Gastroesophageal sphincter (tissue), 3 donors: Measurements from ENCODE around the gene C3orf20.

ENCODE experiments used
- CTCF ChIP-seq, 4 experiments: fragments of 200-600 bp in 2 of 4; fragments of 450-650 bp in 2 of 4; sonication (generic) in 1 of 4; IDR thresholded peaks; one replicate each; pipeline ENCODE4 v1.5.1; 2017 to 2019; ENCODE audit warnings: antibody characterized with exemption in 4 of 4, mild to moderate bottlenecking in 2 of 4, moderate library complexity in 2 of 4
- EP300 ChIP-seq: sonication (generic); formaldehyde crosslinking; IDR thresholded peaks from one replicate; pipeline ENCODE4 v1.6.1; 2017; ENCODE audit warnings: antibody characterized with exemption, mild to moderate bottlenecking
- POLR2A ChIP-seq, 2 donors: fragments of 450-650 bp; IDR thresholded peaks; one replicate each; pipeline ENCODE4 v1.6.1; 2017; ENCODE audit warnings: antibody characterized with exemption in 2 of 2, mild to moderate bottlenecking in 2 of 2, moderate library complexity in 1 of 2
- POLR2AphosphoS5 ChIP-seq: sonication (generic); formaldehyde crosslinking; IDR thresholded peaks from one replicate; pipeline ENCODE4 v1.6.1; 2017; ENCODE audit warnings: antibody characterized with exemption

- TF ChIP-seq CTCF (IDR thresholded peaks at IDR 0.05) (no peak), POLR2A (IDR thresholded peaks at IDR 0.05) (no peak), EP300 (no peak), POLR2AphosphoS5 (no peak)
Measured at GRCh38 chr3:14630404-14631100, 44.4 kb upstream of the C3orf20 start.
